ENCODE data around the gene ADAMTS18. TPM values are rescaled to one million over a fixed set of nuclear protein-coding genes. Genes with fewer than 3 reads are reported as not detected.
"Not testable (repeated sequence)": the region's sequence is repeated elsewhere in the genome, so short reads cannot be mapped to it uniquely, and the experiment has no call there.

ADAMTS18 gene
- total RNA-seq, 1 donor from 2014 or later = 2.5 TPM

- H4K20me1 ChIP-seq (ENCODE audit: insufficient read depth, low read length) = no peaks in the 10 kb centered on the region
- H3K36me3 Mint-ChIP-seq (ENCODE audit: low read depth, unreplicated experiment) = no peaks in the 10 kb centered on the region
- no peaks in the 10 kb centered on the region for H3K9me3 ChIP-seq (ENCODE audit: insufficient read depth, low read depth, low read length)
- H3K27ac ChIP-seq (ENCODE audit: low read depth, low read length) = no peak overlapping the region
- H3K9me3 Mint-ChIP-seq (ENCODE audit: unreplicated experiment) = no peaks in the 10 kb centered on the region
- H3K9ac ChIP-seq (ENCODE audit: low read length) = no peak overlapping the region
- no peaks in the 10 kb centered on the region for H3K27me3 Mint-ChIP-seq (ENCODE audit: low read depth, unreplicated experiment)
- no peak overlapping the region for H2AFZ ChIP-seq (ENCODE audit: low read depth, low read length)
- TF ChIP-seq CTCF (IDR thresholded peaks at IDR 0.05; ENCODE audit: insufficient read depth, low read depth, low read length) (no peak), EZH2 (IDR thresholded peaks at IDR 0.05; ENCODE audit: insufficient read depth, low read length) (no peak)
- FAIRE-seq (no peak), DNase-seq (ENCODE audit: low read depth) (no peak)
- no peak overlapping the region for H3K4me2 ChIP-seq (ENCODE audit: low read length)
- no peak overlapping the region for H3K4me3 Mint-ChIP-seq (ENCODE audit: unreplicated experiment)
- no peaks in the 10 kb centered on the region for H3K36me3 ChIP-seq (ENCODE audit: insufficient read depth, low read length)
- H3K27me3 ChIP-seq (ENCODE audit: insufficient read depth, low read length) = no peaks in the 10 kb centered on the region
- peaks cover 15% of the 10 kb centered on the region for H3K4me1 Mint-ChIP-seq (ENCODE audit: low read depth, unreplicated experiment)
- no peak overlapping the region for H3K27ac Mint-ChIP-seq (ENCODE audit: unreplicated experiment)
- no peaks in the 10 kb centered on the region for H3K4me1 ChIP-seq (ENCODE audit: insufficient read depth, low read length)
- no peaks in the 10 kb centered on the region for H3K79me2 ChIP-seq (ENCODE audit: insufficient read depth, low read length)
- H3K4me3 ChIP-seq (ENCODE audit: insufficient read depth, low read depth, low read length) = no peak overlapping the region
These were observed 157.3 kb downstream of the ADAMTS18 start for GRCh38 chr16:77277571-77277970.

GRCh38 chr16:77277141-77277540 is 157.7 kb downstream of the ADAMTS18 start:
- H3K9me3 ChIP-seq (ENCODE audit: insufficient read depth, low read depth, low read length) = no peaks in the 10 kb centered on the region
- H3K27me3 ChIP-seq (ENCODE audit: insufficient read depth, low read length) = no peaks in the 10 kb centered on the region
- no peak overlapping the region for H3K9ac ChIP-seq (ENCODE audit: low read length)
- no peaks in the 10 kb centered on the region for H3K27me3 Mint-ChIP-seq (ENCODE audit: low read depth, unreplicated experiment)
- H3K9me3 Mint-ChIP-seq (ENCODE audit: unreplicated experiment) = no peaks in the 10 kb centered on the region
- no peaks in the 10 kb centered on the region for H3K36me3 ChIP-seq (ENCODE audit: insufficient read depth, low read length)
- no peak for TF ChIP-seq EZH2 (IDR thresholded peaks at IDR 0.05; ENCODE audit: insufficient read depth, low read length)
- TF ChIP-seq CTCF (IDR thresholded peaks at IDR 0.05; ENCODE audit: insufficient read depth, low read depth, low read length) = no peak
- H3K27ac ChIP-seq (ENCODE audit: low read depth, low read length) = no peak overlapping the region
- H3K27ac Mint-ChIP-seq (ENCODE audit: unreplicated experiment) = no peak overlapping the region
- H3K4me3 ChIP-seq (ENCODE audit: insufficient read depth, low read depth, low read length) = no peak overlapping the region
- no peaks in the 10 kb centered on the region for H3K36me3 Mint-ChIP-seq (ENCODE audit: low read depth, unreplicated experiment)
- no peak overlapping the region for H3K4me3 Mint-ChIP-seq (ENCODE audit: unreplicated experiment)
- peaks cover 15% of the 10 kb centered on the region for H3K4me1 Mint-ChIP-seq (ENCODE audit: low read depth, unreplicated experiment)
- H2AFZ ChIP-seq (ENCODE audit: low read depth, low read length) = no peak overlapping the region
- FAIRE-seq = no peak
- H3K4me1 ChIP-seq (ENCODE audit: insufficient read depth, low read length) = no peaks in the 10 kb centered on the region
- H3K4me2 ChIP-seq (ENCODE audit: low read length) = no peak overlapping the region
- H4K20me1 ChIP-seq (ENCODE audit: insufficient read depth, low read length) = no peaks in the 10 kb centered on the region
- H3K79me2 ChIP-seq (ENCODE audit: insufficient read depth, low read length) = no peaks in the 10 kb centered on the region
- no peak for DNase-seq (ENCODE audit: low read depth)

GRCh38 chr16:77276661-77277060 is 158.2 kb downstream of the ADAMTS18 start:
- DNase-seq (ENCODE audit: low read depth) = no peak
- Histone ChIP-seq H3K4me3 (ENCODE audit: insufficient read depth, low read depth, low read length) (no peak overlapping the region), H2AFZ (ENCODE audit: low read depth, low read length) (no peak overlapping the region), H3K9me3 (ENCODE audit: insufficient read depth, low read depth, low read length) (no peaks in the 10 kb centered on the region), H3K36me3 (ENCODE audit: insufficient read depth, low read length) (no peaks in the 10 kb centered on the region), H3K27ac (ENCODE audit: low read depth, low read length) (no peak overlapping the region), H4K20me1 (ENCODE audit: insufficient read depth, low read length) (no peaks in the 10 kb centered on the region), H3K27me3 (ENCODE audit: insufficient read depth, low read length) (no peaks in the 10 kb centered on the region), H3K4me2 (ENCODE audit: low read length) (no peak overlapping the region), H3K79me2 (ENCODE audit: insufficient read depth, low read length) (no peaks in the 10 kb centered on the region), H3K4me1 (ENCODE audit: insufficient read depth, low read length) (no peaks in the 10 kb centered on the region), H3K9ac (ENCODE audit: low read length) (no peak overlapping the region)
- FAIRE-seq = no peak
- Mint-ChIP-seq H3K4me3 (ENCODE audit: unreplicated experiment) (no peak overlapping the region), H3K27me3 (ENCODE audit: low read depth, unreplicated experiment) (no peaks in the 10 kb centered on the region), H3K36me3 (ENCODE audit: low read depth, unreplicated experiment) (no peaks in the 10 kb centered on the region), H3K27ac (ENCODE audit: unreplicated experiment) (no peak overlapping the region), H3K9me3 (ENCODE audit: unreplicated experiment) (no peaks in the 10 kb centered on the region), H3K4me1 (ENCODE audit: low read depth, unreplicated experiment) (peaks cover 15% of the 10 kb centered on the region)
- no peak for TF ChIP-seq CTCF (IDR thresholded peaks at IDR 0.05; ENCODE audit: insufficient read depth, low read depth, low read length)
- TF ChIP-seq EZH2 (IDR thresholded peaks at IDR 0.05; ENCODE audit: insufficient read depth, low read length) = no peak

- FAIRE-seq; H3K27me3 Mint-ChIP-seq (ENCODE audit: low read depth, unreplicated experiment); H3K9me3 Mint-ChIP-seq (ENCODE audit: unreplicated experiment): not testable (repeated sequence)
These were observed 159.5 kb downstream of the ADAMTS18 start for GRCh38 chr16:77275303-77275702.

More at GRCh38 chr16:77275303-77275702, 159.5 kb downstream of the ADAMTS18 start:
- not testable (repeated sequence) for H3K4me3 Mint-ChIP-seq (ENCODE audit: unreplicated experiment); H3K4me3 ChIP-seq (ENCODE audit: insufficient read depth, low read depth, low read length); H3K79me2 ChIP-seq (ENCODE audit: insufficient read depth, low read length); H3K4me1 ChIP-seq (ENCODE audit: insufficient read depth, low read length); H3K27me3 ChIP-seq (ENCODE audit: insufficient read depth, low read length); H4K20me1 ChIP-seq (ENCODE audit: insufficient read depth, low read length); H3K9me3 ChIP-seq (ENCODE audit: insufficient read depth, low read depth, low read length); H3K4me2 ChIP-seq (ENCODE audit: low read length); H3K36me3 ChIP-seq (ENCODE audit: insufficient read depth, low read length); DNase-seq (ENCODE audit: low read depth); H3K9ac ChIP-seq (ENCODE audit: low read length); H3K36me3 Mint-ChIP-seq (ENCODE audit: low read depth, unreplicated experiment); H3K27ac Mint-ChIP-seq (ENCODE audit: unreplicated experiment); H3K27ac ChIP-seq (ENCODE audit: low read depth, low read length); H2AFZ ChIP-seq (ENCODE audit: low read depth, low read length)
- H3K4me1 Mint-ChIP-seq (ENCODE audit: low read depth, unreplicated experiment) = peaks cover 15% of the 10 kb centered on the region
